ENCODE results near the gene ZCCHC2. TPM values are rescaled to one million over a fixed set of nuclear protein-coding genes. Genes with fewer than 3 reads are reported as not detected.

ZCCHC2 gene
- total RNA-seq, 1 donor from 2014 or later: 8.7 TPM

DNA sequence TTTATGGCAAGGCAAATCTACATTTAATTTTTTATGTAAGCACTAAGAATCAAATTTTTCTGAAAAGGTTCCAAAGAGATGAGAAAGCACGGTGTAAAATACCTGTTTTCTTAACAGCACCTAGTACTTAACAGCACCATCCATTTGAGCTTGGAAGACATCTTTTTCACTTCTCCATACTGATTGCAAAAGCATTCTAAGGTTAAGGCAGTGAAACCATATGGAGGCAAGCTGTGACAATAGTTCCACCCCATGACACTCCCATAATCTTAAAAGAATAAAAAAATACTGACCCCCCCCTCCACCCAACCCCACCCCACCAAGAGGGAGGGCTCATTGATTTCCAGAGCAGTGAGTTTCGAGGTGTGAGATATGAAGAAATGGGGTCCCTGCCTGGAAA lies 60.6 kb downstream of the ZCCHC2 start:
- FAIRE-seq: no peak
- DNase-seq (ENCODE audit: low read depth): no peak
- no peak overlapping the region for H3K4me3 ChIP-seq (ENCODE audit: low read depth, low read length)
- peaks cover 4% of the 10 kb centered on the region for H3K36me3 ChIP-seq (ENCODE audit: control insufficient read depth, insufficient read depth, low read length)
- H3K27me3 ChIP-seq (ENCODE audit: control insufficient read depth, insufficient read depth, low read length): no peaks in the 10 kb centered on the region
- TF ChIP-seq CTCF (IDR thresholded peaks at IDR 0.05; ENCODE audit: insufficient read depth, low read length, severe bottlenecking): no peak

DNA sequence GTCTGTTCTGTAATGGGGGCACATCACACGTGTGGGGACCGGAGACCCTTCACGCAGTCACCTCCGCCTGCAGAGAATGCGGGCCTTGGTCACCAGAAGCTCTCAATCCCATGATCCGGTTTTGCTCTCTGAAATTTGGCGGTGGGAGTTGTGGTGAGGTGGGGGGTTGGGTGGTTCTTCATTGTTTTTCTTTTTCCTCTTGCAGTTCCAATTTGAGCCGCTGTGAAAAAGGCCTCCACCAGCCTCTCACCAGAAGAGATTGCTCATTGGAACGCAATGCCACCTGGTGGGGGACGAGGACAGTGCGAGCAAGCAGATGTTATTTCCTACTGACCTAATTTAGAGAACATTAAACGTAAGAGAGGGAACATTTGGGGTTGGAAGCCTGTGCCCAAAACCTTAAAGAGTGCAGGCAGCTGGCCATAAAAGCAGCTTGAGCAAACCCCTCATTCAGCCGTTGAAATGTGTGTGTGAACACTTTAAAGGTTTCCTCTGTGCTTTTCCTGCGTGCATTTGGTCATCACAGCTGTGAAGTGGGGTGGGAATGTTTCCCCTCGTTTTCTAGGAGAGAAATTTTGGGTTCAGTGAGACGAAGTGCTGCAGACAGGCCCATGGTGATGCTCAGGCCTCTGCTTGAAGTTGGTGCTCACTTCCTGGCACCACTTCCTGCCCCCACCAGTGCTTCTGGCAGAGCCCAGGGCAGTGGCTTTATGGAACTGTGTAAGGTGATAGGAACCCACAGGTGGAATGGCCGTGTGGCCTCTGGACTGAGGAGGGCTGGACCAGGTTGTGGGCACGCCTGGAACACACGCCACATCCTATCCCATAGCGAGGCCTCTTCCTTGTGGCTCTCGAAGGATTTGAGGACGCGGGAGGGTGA lies 61.7 kb downstream of the ZCCHC2 start:
- FAIRE-seq (peak; percentile 93), DNase-seq (ENCODE audit: low read depth) (peak; percentile 77)
- Histone ChIP-seq H3K36me3 (ENCODE audit: control insufficient read depth, insufficient read depth, low read length) (peaks cover 4% of the 10 kb centered on the region), H3K27me3 (ENCODE audit: control insufficient read depth, insufficient read depth, low read length) (no peaks in the 10 kb centered on the region), H3K4me3 (ENCODE audit: low read depth, low read length) (no peak overlapping the region)
- peak; percentile 93 for TF ChIP-seq CTCF (IDR thresholded peaks at IDR 0.05; ENCODE audit: insufficient read depth, low read length, severe bottlenecking)

GRCh38 chr18:62585274-62586150 lies 62.7 kb downstream of the ZCCHC2 start:
- no peak for DNase-seq (ENCODE audit: low read depth)
- FAIRE-seq: no peak

GRCh38 chr18:62586151-62586774 lies 63.4 kb downstream of the ZCCHC2 start:
- FAIRE-seq (no peak), DNase-seq (ENCODE audit: low read depth) (peak; percentile 45)
- Histone ChIP-seq H3K36me3 (ENCODE audit: control insufficient read depth, insufficient read depth, low read length) (peaks cover 4% of the 10 kb centered on the region), H3K27me3 (ENCODE audit: control insufficient read depth, insufficient read depth, low read length) (peaks cover 2% of the 10 kb centered on the region), H3K4me3 (ENCODE audit: low read depth, low read length) (no peak overlapping the region)
- peak; percentile 87 for TF ChIP-seq CTCF (IDR thresholded peaks at IDR 0.05; ENCODE audit: insufficient read depth, low read length, severe bottlenecking)

More at GRCh38 chr18:62585274-62586150, 62.7 kb downstream of the ZCCHC2 start:
- no peak for TF ChIP-seq CTCF (IDR thresholded peaks at IDR 0.05; ENCODE audit: insufficient read depth, low read length, severe bottlenecking)
- H3K4me3 ChIP-seq (ENCODE audit: low read depth, low read length): no peak overlapping the region
- no peaks in the 10 kb centered on the region for H3K27me3 ChIP-seq (ENCODE audit: control insufficient read depth, insufficient read depth, low read length)
- H3K36me3 ChIP-seq (ENCODE audit: control insufficient read depth, insufficient read depth, low read length): peaks cover 4% of the 10 kb centered on the region

DNA sequence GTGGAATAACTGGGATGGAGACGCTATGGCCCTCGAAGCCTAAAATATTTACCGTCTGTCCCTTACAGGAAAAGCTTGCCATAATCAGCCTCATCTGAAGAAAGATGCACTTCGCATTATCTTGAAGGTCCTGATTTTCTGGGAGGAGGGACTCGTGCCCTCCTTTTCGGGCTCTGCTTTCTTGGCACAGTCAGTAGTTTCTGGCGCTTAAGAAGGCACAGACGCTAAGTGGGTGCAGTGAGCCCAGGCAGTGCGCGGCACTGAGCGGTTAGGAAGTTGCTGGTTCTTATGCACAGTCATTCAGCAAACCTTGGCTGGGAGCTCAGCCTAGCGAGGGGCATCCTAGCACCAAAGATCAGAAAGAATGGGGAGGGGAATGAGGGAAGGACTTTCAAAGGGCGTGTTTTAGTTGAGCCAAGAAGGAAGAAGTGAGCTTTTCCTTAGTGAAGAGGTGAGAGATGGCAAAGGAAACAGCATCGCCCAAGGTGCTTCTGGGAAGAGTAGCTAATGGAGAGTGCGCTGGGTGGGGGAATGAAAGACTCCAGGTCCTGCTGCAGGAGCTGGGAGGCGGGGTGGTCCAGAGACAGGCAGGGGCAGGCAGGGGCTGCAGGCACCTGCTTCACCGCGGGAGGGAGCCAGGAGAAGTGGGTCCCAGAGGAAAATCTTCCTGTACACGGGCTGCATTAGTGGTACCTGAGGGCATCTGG lies 64.1 kb downstream of the ZCCHC2 start:
- TF ChIP-seq CTCF (IDR thresholded peaks at IDR 0.05; ENCODE audit: insufficient read depth, low read length, severe bottlenecking): no peak
- DNase-seq (ENCODE audit: low read depth) (no peak), FAIRE-seq (no peak)
- Histone ChIP-seq H3K27me3 (ENCODE audit: control insufficient read depth, insufficient read depth, low read length) (peaks cover 3% of the 10 kb centered on the region), H3K4me3 (ENCODE audit: low read depth, low read length) (no peak overlapping the region), H3K36me3 (ENCODE audit: control insufficient read depth, insufficient read depth, low read length) (peaks cover 4% of the 10 kb centered on the region)
